CD4-positive, alpha-beta T cell treated with Interleukin-17A for 4 hours (primary cell): ENCODE results near the gene VPS36.
"Not testable (repeated sequence)": the region's sequence is repeated elsewhere in the genome, so short reads cannot be mapped to it uniquely, and the experiment has no call there.

Source experiments
- DNase-seq: peaks from one replicate; pipeline ENCODE4 v3.0.0-alpha.2; 2020; ENCODE audit warnings: mixed read lengths

The VPS36 gene, protein sequence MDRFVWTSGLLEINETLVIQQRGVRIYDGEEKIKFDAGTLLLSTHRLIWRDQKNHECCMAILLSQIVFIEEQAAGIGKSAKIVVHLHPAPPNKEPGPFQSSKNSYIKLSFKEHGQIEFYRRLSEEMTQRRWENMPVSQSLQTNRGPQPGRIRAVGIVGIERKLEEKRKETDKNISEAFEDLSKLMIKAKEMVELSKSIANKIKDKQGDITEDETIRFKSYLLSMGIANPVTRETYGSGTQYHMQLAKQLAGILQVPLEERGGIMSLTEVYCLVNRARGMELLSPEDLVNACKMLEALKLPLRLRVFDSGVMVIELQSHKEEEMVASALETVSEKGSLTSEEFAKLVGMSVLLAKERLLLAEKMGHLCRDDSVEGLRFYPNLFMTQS

DNA sequence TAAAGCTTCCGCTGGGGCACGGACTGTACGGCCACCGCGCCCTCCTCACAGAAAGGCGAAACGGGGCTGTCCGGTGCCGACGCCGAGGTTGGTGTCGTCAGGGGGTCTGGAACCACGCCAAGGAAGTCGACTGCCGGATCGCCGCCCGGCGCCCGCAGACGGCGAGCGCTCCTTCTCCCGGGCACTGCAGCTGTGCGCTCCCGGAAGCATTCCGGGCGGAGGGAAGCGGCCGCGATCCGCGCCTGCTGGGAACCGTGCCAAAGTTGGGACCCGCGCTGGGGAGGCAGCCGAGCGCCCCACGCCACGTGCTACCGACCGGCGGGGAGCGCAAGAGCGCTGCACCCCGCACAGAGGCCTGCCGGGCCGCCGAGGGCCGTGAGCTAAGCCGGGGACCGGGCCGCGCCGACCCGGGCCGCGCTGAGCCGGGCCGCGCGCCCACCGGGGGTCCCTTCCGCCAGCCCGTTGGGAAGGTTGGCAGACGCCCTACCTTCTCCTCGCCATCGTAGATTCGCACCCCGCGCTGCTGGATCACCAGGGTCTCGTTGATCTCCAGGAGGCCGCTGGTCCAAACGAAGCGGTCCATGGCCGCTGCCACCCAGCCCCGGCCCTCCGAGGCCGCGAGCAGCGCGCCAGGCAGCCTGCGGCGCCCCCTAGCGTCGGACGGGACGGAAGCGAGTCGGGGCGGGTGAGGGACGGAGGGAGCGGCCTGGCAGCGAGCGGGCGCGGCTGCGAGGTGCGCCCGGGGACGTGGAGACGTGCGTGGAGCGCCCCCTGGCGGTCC is at the start of gene VPS36:
VPS36 (minus strand) TSS at position 623 of the 781 bp plus-strand sequence; CDS start at position 583, 40 bp downstream.
- peak; percentile 98 for DNase-seq

DNA sequence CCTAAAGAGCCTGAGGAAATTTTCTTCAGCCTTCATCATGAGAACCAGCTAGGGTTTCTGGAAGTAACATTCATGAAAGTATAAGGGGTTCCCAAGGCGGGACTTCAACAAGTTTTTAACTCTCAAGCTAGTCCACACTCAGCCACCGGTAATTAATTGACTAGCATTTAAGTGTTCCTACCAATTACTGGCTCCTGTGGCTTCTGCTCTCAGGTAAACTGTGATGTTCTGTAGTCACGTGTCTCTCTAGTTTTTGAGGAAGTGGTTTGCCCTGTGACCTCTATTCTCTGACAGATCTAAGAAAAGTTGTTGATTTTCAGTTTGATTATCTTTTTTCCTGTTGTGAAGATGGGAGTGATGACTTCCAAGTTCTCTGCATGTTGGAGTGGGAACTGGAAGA is 47.5 kb upstream of the VPS36 start:
- DNase-seq: not testable (repeated sequence)

- DNase-seq: not testable (repeated sequence)
These were observed 43.8 kb upstream of the VPS36 start for GRCh38 chr13:52494241-52494640.

- not testable (repeated sequence) for DNase-seq
These were observed 40.6 kb upstream of the VPS36 start for GRCh38 chr13:52491015-52491414.

- DNase-seq: not testable (repeated sequence)
These were observed 38.3 kb upstream of the VPS36 start for GRCh38 chr13:52488763-52489162.

- not testable (repeated sequence) for DNase-seq
These were observed 36.6 kb upstream of the VPS36 start for GRCh38 chr13:52487078-52487477.

DNA sequence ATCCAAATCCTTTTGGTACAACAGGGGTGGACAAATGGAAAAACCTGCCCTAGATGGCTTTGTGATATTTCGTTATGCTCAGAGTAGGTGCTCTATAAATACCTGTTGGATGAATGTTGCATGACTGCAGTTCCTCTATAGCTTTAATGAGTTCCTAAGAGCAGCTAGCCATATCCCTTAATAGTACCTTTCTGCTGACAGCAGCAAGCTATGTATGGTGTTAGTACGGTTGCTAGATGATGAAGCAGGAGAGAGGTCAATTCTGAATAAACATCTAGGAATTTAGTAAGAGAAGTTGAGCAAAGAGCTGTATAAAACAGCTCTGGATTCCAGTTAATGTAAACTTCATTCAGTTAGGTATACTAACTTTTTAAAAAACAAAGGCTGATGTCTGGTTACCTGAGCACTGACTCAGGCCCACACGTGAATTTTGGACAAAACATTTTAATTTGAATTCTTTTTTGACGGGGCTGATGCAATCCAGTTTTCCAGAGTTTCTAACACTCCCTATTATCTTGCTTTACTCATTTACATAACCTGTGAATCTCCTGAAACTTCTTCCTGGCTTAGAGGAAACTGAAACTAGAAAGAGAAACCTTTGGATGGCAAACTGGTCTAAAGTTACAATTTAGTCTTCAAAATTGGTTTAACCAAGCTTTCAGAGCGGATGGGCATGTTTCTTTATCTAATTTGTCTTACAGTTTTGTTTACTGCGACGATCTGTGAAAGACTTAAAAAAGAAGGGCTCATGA is 30.4 kb upstream of the VPS36 start:
- DNase-seq: not testable (repeated sequence)

DNA sequence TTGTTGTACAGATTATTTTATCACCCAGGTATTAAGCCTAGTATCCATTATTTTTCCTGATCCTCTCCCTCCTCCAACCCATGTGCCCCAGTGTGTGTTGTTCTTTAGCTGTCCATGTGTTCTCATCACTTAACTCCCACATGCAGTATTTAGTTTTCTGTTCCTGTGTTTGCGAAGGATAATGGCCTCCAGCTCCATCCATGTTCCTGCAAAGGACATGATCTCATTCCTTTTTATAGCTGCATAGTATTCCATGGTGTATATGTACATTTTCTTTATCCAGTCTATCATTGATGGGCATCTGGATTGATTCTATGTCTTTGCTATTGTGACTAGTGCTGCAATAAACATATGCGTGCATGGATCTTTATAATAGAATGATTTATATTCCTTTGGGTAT is 18.1 kb upstream of the VPS36 start:
- DNase-seq: not testable (repeated sequence)

GRCh38 chr13:52463526-52463925 is 13.1 kb upstream of the VPS36 start:
- DNase-seq: no peak

- no peak for DNase-seq
These were observed 10.8 kb upstream of the VPS36 start for GRCh38 chr13:52461265-52461664.

DNA sequence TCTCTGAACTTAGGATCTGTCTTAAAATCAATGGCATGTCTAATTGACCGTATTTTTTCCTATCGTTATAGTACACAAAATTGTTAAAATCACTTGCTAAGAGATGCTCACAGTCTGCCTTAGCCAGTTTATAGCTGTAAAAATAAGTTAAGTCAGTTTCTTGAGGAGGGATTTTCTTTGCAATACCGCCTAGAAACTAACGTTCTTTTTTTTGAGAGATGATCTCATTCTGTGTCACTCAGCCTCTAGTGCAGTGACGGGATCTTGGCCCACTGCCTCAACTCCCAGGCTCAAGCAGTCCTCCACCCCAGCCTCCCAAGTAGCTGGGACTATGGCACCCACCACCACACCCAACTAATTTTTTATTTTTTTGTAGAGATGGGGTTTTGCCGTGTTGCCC is 9.2 kb upstream of the VPS36 start:
- DNase-seq: no peak

DNA sequence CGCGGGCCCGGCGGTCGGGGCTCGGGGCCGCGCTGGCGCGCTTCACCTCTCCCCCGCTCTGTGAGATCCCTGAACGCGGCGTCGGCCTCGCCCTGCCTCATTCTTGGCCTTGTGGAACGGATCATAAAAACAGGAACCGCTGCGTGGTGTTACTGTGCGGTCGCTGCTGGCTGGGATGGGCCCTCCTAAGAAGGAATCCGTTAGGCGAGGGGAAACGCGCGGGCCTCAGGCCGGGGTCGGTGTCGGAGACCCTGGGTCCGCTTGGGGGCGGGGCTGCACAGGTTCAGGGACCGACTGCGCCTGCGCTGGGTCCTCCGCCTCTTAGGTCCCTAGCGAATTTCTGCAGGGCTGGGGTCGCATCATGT is 5.2 kb upstream of the VPS36 start:
- DNase-seq: peak; percentile 88

DNA sequence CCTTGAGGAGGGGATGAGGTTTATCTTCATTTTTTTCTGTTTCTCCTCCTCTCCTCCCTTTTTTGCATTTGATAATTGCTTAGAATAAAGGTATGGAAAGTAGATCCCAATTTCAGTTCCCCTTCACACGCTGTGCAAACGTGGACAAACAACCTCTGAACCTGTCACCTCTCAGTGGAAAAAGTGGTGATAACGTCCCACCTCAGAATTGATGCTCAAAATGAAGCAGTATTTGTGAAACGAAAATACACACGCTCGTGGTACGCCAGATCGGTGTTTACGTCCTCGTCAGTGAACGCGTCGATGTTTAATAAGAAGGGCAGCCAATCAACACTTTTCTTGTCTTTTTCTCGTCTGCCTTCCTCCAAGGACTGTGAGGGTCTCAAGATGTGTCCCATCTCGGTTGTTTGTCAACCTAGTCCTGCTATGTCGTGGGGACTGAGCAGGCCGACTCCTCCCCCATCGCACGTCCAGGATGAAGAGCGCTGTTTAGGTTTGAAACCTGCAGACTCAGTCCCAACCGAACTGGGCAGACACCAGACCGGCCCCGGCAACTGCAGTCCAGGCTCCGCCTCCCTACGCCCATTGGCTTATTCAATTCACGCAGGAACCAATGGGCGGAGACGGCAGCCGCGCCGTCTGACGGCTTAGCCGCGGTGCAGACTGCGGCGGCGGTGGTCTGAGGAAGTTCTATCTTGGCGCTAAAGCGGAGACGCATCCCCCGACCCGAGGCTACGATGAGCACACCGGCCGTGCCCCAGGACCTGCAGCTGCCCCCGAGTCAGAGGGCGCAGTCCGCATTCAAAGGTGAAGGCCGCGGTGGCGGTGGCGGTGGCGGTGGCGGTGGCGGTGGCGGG is 4.6 kb upstream of the VPS36 start, which contains the start of gene CKAP2:
CKAP2 (plus strand) TSS at position 659 of the 857 bp plus-strand sequence; CDS start at position 738, 79 bp downstream.
- peak; percentile 96 for DNase-seq

GRCh38 chr13:52454459-52454819 is 4.0 kb upstream of the VPS36 start:
- peak; percentile 5 for DNase-seq

DNA sequence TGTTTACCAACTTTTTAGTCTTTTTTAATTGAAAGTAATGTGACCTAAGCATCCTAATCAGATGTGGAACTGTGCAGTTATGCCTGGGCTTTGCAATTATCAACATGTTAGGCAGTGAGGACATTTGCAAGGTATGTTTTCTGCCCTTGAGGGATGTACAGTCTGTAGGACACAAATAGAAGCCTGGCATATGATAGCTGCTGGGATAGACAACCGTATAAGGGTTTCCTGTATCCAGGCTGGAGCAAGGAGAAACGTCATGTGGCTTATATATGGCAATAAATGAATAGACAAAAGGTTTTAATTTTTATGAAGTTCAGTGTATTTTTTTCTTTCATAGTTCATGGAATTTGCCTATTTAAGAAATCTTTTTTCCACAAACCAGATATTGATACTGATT is 2.0 kb upstream of the VPS36 start:
- no peak for DNase-seq

GRCh38 chr13:52451135-52451804 is 836 bp upstream of the VPS36 start:
- no peak for DNase-seq

- DNase-seq: no peak
These were observed 321 bp upstream of the VPS36 start for GRCh38 chr13:52450793-52451116.

DNA sequence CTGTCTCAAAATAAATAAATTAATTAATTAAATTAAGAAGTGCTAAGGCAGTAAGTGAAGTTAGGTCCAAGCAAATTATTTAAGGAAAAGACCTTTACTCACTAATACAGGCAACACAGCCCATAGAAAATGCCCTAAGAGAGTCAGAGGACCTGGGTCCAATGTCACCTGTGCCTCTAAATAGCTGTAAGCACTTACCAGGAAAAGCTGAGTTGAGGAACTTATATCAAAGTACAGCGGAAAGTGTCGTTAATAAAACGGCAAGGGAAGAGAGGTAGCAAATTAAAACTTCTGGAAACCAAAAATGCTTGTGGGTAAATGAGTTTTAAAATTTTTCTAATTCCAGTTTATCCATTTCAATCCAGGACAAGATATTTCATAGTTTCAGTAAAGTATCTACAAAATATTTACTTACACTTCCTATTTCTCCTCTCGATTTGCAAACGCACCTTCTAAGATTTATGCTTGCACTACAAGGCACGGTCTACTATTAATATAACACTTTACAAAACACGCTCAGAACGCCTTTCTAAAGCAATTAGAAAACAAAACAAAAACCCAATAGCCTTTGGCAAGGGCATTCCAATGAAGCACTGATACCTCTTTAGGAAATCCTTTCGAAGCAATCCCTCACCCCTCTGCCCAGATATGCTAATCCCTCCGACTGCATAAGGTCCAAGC is 963 bp downstream of the VPS36 start:
- no peak for DNase-seq

GRCh38 chr13:52447815-52448552 is 2.5 kb downstream of the VPS36 start:
- no peak for DNase-seq

- DNase-seq: no peak
These were observed 3.1 kb downstream of the VPS36 start for GRCh38 chr13:52447354-52447753.

- no peak for DNase-seq
These were observed 4.2 kb downstream of the VPS36 start for GRCh38 chr13:52446265-52446664.
